ENCODE measurements around the gene MAPK13.
"Not testable (repeated sequence)": the region's sequence is repeated elsewhere in the genome, so short reads cannot be mapped to it uniquely, and the experiment has no call there.

MAPK13 gene

DNA sequence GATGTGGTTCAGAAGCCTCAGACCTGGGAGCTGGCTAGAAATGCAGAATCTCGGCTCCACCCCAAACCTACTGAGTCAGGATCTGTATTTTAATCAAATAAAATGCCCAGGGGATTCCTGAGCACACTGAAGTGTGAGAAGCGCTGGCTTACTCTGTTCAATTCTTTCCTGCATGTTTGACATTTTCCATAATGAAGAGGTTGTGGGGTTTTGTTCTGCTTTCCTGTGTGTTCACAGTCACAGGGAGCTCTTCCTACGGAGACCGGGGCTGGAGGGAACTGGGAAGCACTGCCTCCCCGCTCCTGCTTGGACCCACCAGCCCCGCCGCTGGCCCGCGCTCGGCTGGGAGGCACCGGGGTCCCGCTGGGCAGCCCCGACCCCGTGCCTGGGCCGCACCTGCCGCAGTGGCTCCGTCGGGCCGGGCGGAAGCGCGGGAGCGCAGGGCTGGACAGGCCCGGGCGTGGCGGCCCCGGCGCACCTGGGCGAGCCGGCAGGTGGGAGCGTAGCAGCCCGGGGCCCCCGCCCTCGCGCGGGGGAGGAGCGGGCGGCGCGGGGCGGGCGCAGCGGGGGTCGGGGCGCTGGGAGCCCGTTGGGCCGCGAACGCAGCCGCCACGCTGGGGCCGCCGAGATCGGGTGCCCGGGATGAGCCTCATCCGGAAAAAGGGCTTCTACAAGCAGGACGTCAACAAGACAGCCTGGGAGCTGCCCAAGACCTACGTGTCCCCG is at the start of gene MAPK13:
MAPK13 (plus strand) TSS at position 573 of the 726 bp plus-strand sequence; CDS start at position 643, 70 bp downstream.
- DNase-seq (ENCODE audit: low read depth, low spot score), result no peak

DNA sequence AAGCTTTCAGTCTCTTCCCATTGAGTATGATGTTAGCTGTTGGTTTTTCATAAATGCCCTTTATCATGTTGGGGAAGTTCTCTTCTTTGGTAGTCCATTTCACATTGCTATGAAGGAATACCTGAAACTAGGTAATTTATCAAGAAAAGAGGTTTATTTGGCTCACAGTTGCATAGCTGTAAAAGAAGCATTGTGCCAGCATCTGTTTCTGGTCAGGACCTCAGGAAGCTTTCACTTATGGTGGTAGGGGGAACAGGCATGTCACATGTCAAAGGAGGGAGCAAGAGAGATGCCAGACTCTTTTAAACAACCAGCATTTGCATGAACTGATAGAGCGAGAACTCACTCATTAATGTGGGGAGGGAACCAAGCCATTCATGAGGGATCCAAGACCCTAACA is 48.0 kb upstream of the MAPK13 start:
- DNase-seq (ENCODE audit: low read depth, low spot score), result no peak

DNA sequence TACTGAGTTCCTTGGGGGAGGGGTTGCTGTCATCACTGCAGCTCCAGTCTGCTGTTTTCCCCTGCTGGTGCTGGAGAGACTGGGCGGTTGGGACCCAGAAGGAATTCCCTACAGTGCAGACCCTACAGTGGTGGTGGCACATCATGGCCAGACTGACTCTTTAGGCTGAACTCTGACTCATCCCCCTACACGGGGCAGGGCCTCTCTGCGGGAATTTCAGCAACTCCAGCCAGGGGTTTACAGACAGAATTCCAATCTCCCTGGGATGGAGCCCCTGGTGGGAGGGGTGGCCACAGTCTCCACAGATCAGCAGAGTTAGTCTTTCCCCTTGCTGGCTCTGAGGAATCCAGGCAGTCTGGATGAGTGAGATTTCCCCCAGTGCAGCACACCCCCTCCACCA is 46.9 kb upstream of the MAPK13 start:
- DNase-seq (ENCODE audit: low read depth, low spot score), result no peak

DNA sequence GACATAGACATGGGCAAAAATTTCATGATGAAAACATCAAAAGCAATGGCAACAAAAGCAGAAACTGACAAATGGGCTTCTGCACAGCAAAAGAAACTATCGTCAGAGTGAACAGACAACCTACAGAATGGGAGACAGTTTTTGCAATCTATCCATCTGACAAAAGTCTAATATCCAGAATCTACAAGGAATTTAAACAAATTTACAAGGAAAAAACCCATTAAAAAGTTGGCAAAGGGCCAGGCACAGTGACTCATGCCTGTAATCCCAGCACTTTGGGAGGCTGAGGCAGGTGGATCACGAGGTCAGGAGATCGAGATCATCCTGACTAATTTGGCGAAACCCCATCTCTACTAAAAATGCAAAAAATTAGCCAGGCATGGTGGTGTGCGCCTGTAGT is 42.1 kb upstream of the MAPK13 start:
- DNase-seq (ENCODE audit: low read depth, low spot score), result not testable (repeated sequence)

DNA sequence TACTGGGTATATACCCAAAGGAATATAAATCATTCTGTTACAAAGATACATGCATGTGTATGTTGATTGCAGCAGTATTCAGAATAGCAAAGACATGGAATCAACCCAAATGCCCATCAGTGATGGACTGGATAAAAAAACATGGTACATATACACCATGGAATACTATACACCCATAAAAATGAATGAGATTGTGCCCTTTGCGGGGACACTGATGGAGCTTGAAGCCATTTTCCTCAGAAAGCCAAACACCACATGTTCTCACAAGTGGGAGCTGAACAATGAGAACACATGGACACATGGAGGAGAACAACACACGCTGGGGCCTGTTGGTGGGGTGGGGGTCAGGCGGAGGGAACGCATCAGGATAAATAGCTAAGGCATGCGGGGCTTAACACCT is 41.3 kb upstream of the MAPK13 start:
- DNase-seq (ENCODE audit: low read depth, low spot score), result no peak

DNA sequence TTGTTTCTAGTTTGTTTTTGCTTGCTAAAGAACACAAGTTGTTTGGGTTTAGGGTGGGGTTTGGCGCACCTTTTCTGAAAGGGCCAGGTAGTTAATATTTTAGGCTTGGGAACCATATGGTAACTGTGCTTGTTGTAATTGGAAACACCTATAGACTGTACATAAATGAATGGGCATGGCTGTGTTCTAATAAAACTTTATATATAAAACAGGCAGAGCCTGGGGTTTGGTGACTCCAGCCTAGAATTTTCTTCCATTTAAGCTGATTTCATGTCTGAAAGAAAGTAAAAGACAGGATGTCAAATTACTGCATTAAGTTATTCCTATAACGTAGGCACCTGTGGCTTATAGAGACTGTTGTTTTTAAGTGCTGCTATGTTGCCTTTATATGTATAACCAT is 36.1 kb upstream of the MAPK13 start:
- no peak for DNase-seq (ENCODE audit: low read depth, low spot score)

DNA sequence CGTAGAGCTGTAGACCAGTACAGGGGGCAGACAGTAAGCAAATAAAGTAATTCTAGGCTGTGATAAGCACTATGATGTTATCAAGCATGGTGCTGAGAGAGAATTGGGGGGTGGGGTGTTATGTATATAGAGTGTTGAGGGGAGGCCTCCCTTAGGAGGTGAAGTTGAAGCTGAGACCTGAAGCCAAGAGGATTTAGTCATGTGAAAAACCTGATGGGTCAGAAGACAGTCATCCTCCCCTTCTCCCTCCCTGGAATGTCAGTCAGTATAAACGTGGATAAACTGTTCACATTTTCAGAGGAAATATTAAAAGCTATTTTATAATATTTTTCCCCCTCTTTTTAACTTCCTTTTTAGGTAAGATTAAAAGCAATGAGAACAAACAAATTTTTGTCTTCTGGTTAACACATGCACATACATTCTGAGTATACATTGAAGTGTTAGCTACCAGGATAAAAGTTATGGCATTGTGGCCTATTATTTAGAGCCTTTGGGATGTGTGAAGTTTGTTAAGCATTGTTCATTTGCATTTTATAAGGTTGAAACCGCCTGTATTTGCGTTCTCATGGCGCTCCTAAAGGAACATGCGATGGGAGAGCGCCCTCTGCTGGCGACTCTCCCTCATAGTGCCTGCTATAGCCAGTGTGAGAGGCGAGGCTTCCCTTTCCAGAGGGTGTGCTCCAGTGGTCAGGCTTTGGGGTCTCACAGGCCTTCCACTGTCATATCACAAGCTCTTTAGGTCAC is 35.4 kb upstream of the MAPK13 start:
- peak; percentile 24 for DNase-seq (ENCODE audit: low read depth, low spot score)

DNA sequence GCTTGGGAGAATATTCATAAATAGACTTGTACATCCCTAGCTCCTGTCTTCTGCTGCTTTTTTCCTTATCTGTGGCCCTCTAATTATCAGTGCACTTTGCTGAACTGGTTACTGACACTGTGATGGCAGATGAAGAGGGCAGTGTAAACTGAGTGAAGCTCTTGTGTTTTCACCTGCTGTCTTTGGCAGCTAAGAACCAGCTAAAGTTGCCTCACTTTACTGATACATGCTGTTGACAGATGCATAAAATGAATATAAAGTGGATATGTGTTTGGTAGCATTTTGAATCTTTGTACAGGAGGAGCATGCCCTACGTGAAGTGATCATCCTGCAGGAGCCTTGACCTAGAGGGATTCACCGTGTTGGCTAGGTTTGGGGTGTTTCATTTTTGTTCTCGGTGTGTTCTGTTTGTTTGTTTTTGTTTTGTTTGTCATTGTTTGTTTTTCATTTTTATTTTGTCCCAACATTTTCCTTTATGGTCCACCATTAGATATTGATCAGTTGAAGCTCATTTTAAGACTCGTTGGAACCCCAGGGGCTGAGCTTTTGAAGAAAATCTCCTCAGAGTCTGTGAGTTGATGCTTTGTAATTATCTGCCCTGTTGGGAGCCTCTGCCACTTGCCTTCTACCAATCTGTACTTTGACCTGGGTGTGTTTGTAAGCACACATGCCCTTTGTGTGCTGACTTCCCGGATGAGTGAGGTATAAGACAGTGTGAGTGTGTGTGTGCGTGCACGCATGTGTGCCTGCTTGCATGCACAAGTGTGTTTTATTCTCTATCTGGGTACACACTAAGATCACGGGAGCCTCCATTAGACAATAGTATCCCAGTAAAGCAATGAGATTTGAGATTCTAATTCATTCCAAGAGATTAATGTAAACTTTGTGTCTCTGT is 34.6 kb upstream of the MAPK13 start:
- no peak for DNase-seq (ENCODE audit: low read depth, low spot score)

DNA sequence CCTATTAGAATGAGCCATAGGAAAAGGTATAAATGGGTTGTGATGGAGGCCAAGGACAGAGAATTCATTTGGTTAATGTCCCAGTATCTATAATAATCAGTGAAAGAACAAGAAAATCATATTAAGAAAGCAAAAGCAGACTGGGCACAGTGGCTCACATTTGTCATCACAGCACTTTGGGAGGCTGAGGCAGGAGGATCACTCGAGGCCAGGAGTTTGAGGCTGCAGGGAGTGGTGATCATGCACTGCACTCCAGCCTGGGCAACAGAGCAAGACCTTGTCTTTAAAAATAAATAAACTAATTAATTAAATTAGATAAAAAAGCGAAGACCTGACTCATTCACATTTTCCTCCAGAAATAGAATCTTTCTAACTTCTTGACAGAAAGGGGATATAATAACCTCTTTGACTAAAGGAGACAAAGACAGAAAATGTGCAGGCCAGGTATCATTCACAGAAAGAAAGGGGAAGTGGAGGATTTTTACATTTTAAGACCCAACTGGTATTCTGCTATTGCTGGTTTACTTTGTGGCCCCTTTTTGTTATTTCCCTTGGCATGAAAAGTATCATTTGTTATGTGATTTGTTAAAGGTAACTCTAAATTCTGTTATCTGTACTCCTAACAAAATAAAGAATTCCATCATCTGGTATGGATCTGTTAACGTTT is 31.9 kb upstream of the MAPK13 start:
- DNase-seq (ENCODE audit: low read depth, low spot score), result no peak

DNA sequence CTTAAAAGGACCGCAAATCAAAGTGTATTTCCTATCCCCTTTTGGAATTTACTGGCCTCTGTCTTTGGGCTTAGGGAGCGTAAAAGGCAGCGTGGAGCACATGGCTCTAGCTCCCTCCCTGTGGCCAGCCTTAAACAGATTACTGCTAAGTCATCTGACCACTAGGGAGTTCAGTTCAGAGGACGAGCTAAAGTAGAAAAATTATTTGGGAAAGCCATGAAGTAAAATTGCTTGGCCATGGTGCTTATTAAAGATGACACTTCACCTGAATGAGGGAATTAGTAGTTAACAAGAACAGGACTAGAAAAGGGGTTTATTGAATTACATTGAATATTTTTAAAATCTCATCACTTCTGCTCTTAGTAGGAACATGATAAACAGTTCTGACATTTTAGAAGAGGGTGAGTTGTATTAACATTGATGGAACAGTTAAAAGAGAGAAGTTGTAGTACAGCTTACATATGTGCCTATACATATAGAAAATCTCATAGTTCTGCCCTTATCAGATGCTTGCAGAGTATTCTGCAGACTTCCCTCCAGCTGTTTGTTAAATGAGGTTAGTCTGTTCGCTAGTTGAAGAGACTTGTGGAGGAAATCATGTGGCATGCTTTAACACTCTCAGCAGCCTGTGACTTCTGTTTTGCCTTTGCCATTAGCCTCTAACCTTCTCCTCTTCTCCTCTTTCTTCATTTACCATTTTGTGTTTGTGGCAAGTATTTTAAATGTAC is 31.2 kb upstream of the MAPK13 start:
- DNase-seq (ENCODE audit: low read depth, low spot score), result no peak

DNA sequence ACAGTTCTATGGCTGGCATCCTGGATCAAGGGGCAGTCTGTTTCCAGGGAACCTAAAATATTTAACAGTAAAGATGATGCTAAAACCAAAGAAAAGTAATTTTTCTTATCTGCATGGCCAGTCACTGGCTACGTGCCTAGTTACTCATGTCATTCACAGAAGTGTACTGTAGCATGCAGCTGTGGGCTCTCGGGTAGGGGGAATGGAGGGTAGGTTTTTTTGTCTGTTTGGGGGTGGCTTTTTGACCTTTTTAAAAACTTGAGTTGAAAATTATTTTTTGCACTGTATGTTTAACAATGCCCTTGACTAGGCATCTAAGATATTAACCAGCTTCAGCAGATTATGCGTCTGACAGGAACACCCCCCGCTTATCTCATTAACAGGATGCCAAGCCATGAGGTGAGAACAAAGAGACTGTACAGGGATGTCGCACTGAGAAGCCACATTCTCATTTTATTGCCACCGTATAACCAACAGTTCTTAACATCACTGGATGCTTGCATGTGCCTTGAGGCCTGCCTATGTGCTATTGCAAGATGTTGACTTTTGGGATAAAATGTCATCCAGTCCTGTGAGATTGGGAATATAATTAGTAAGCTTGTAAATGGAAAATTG is 30.3 kb upstream of the MAPK13 start:
- DNase-seq (ENCODE audit: low read depth, low spot score), result no peak

DNA sequence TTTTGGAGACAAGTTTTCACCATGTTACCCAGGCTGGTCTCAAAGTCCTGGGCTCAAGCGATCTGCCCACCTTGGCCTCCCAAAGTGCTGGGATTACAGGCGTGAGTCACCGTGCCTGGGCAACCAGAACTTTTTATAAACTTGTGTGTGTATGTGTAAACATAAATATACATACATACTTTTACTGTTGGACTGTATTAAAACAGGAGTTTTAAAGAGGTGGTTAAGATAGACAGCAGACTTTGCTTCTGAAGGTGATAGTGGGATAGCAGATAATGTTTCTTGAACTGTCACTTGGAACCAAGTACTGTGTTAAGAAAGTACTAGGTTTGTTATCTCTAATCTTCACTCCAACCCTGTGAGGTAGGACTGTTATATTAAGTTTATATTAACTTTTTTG is 28.6 kb upstream of the MAPK13 start:
- DNase-seq (ENCODE audit: low read depth, low spot score), result no peak

DNA sequence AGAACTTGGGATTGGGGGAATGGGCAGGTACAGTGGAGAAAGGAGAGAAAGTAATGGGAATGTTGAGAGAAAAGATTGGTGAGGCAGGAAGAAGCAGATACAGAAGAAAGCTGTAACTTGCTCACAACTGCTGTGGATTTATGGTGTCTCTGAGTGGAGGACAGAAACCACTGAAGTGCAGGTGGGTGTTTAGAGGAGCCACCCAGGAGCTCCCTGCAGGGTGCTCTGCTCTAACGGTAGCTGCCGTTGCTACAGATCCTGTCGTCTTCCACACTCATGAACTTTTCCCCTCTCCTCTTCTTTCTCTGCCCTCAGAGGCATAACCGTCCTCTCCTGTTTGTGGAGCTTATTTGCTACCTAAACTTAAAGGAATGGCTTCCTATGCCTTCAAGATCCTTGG is 27.5 kb upstream of the MAPK13 start:
- DNase-seq (ENCODE audit: low read depth, low spot score), result no peak

DNA sequence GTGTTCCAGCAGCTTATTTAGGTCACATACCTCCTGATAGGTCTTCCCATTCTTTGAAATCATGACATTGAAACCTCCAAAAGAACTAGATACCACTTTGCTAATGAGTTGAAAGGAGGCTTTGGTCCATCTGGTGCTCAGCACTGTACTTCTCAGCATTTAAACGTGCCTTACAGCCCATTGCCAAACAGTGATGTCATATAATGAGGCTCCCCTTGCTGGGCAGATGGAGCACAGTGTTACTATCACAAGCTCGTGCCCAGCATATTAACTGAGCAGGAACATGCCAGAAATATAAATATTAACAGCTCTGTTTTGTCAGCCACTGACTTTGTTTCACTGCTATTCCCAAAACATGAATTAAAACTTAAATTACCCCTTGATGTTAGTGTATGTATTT is 25.5 kb upstream of the MAPK13 start:
- DNase-seq (ENCODE audit: low read depth, low spot score), result no peak

DNA sequence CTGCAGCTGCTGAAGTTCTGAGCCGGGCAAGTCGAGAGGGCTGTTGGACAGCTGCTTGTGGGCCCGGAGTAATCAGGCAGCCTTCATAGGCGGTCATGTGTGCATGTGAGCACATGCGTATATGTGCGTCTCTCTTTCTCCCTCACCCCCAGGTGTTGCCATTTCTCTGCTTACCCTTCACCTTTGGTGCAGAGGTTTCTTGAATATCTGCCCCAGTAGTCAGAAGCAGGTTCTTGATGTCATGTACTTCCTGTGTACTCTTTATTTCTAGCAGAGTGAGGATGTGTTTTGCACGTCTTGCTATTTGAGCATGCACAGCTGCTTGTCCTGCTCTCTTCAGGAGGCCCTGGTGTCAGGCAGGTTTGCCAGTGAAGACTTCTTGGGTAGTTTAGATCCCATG is 21.2 kb upstream of the MAPK13 start:
- no peak for DNase-seq (ENCODE audit: low read depth, low spot score)

DNA sequence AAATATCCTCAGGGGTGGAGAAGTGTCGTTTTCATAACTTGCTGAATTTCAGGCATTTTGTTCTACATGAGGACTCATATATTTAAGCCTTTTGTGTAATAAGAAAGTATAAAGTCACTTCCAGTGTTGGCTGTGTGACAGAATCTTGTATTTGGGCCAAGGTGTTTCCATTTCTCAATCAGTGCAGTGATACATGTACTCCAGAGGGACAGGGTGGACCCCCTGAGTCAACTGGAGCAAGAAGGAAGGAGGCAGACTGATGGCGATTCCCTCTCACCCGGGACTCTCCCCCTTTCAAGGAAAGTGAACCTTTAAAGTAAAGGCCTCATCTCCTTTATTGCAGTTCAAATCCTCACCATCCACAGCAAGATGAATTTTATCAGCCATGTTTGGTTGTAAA is 20.3 kb upstream of the MAPK13 start:
- DNase-seq (ENCODE audit: low read depth, low spot score), result no peak

DNA sequence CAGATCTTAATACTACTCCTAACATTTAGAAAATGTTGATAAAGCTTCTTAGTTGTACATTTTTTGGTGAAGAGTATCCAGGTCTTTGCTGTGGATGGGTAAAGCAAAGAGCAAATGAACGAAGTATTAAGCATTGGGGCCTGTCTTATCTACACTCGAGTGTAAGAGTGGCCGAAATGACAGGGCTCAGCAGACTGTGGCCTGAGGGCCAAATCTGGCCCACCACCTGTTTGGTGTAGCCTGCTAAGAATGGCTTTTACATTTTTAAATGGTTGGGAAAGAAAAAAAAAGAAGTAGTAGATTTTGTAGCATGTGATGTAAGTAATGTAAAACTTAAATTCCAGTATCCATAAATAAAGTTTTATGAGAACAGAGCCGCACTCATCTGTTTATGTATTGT is 19.4 kb upstream of the MAPK13 start:
- no peak for DNase-seq (ENCODE audit: low read depth, low spot score)

DNA sequence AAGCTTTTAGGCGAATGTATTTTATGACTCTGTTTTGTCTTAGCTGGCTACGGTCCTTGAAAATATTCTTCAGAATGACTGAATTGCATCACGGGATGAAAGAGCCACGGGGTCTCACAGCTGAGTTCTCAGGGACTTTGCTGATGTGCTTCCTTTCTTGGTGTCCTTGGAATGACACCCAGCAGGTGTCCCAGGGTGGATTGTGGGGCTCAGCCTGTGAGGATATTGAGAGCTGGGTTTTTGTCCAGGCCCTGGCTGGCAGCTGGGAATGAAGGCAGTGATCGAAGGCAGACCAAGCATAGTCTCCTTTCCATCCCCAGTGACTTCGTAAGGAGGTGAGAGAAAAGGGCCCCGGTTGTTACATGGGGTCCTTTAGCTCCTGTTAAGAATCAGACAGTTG is 18.8 kb upstream of the MAPK13 start:
- DNase-seq (ENCODE audit: low read depth, low spot score), result no peak

DNA sequence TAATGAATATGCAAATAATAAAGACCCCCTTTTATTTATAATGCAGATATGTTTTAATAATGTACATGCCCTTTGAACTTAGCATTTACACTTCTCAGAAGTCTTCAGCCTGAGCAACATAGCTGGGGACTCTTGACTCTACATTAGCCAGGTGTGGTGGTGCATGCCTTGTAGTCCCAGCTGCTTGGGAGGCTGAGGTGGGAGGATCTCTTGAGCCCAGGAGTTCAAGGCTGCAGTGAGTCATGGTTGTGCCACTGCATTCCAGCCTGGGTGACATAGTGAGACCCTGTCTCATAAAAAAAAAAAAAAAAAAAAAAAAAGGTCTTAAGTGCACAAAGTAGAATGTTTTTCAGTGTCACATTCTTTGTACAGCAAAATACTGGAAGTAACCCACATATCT is 17.3 kb upstream of the MAPK13 start:
- no peak for DNase-seq (ENCODE audit: low read depth, low spot score)

DNA sequence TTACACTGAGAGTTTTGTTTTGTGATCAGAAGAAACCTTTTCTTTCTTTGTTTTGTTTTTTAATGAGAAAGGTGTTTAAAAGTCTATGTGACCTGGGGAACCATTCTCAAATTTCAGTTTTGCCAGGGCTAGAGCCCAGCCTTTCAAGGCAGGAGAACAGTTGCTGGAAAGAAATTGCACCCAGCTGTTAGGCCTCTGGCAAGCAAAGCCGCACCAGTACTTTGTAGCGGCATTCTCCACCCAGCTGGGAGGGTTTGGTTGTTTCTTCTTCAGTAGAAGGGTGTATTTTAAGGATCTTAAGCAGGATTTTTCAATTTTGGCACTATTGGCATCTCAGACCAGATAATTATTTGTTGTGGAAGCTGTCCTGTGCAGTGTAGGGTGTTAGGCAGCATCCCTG is 16.6 kb upstream of the MAPK13 start:
- no peak for DNase-seq (ENCODE audit: low read depth, low spot score)
